Measurements from ENCODE around the gene CTRB1. TPM values are rescaled to one million over a fixed set of nuclear protein-coding genes. Genes with fewer than 3 reads are reported as not detected.

CTRB1 gene
- total and polyA plus RNA-seq, 2 of the 8 experiments (the other 6 are each of a cell fraction or from before 2014, with no cell fraction given) = not detected

DNA sequence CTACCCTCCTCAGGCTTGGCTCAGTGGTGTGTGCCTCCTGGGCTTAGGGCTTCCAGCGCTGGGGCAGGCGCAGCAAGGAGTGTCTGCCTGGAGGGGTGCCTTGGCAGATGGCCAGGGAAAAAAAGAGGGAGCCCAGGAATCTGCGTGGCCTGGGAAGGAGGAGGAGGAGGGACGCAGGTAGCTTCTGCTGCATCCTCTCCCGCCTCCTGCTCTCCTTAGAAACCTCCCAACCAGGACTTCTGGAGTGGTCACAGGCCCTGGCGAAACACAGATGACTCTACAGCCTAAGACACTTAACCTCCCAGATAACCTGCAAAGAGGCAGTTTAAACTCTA, 40.0 kb downstream of the CTRB1 start (continued):
- TF ChIP-seq POLR2AphosphoS5 (IDR thresholded peaks at IDR 0.05; ENCODE audit: low read depth, low read length) = no peak
